HepG2 (cell line): ENCODE measurements around the gene VAC14. TPM values are rescaled to one million over a fixed set of nuclear protein-coding genes. Genes with fewer than 3 reads are reported as not detected.

ENCODE experiments used
- FOSL2 ChIP-seq: sonication (generic); formaldehyde crosslinking; IDR thresholded peaks from 2 replicates; pipeline ENCODE4 v1.4.0; 2020; ENCODE audit warnings: missing genetic modification reagents
- FOXK1 ChIP-seq: sonication (generic); formaldehyde crosslinking; IDR thresholded peaks from 2 replicates; pipeline ENCODE4 v1.4.0; 2020; ENCODE audit warnings: low read depth, missing genetic modification reagents, borderline replicate concordance
- NFYC ChIP-seq: IDR thresholded peaks from 2 replicates; pipeline ENCODE4 v1.6.1; 2016; ENCODE audit warnings: missing genetic modification reagents, missing compliant biosample characterization
- SP140L ChIP-seq: sonication (generic); formaldehyde crosslinking; IDR thresholded peaks from 2 replicates; pipeline ENCODE4 v1.4.0; 2020; ENCODE audit warnings: missing genetic modification reagents, borderline replicate concordance
- SRSF4 ChIP-seq: fragments of 200-400 bp; formaldehyde crosslinking; IDR thresholded peaks from one replicate; pipeline ENCODE4 v1.6.1; 2018; ENCODE audit warnings: mild to moderate bottlenecking, low read depth, low read length, moderate library complexity; ENCODE audit not compliant: poor library complexity, severe bottlenecking
- ZBTB38 ChIP-seq: sonication (generic); formaldehyde crosslinking; IDR thresholded peaks from 2 replicates; pipeline ENCODE4 v1.5.1; 2020; ENCODE audit warnings: mild to moderate bottlenecking, missing genetic modification reagents
- ZKSCAN8 ChIP-seq: IDR thresholded peaks from 2 replicates; pipeline ENCODE4 v1.6.1; 2016; ENCODE audit warnings: borderline replicate concordance, missing genetic modification reagents, missing compliant biosample characterization
- ZNF230 ChIP-seq: sonication (generic); formaldehyde crosslinking; IDR thresholded peaks from 2 replicates; pipeline ENCODE4 v1.4.0; 2020; ENCODE audit warnings: mild to moderate bottlenecking, missing genetic modification reagents
- ZNF333 ChIP-seq: sonication (generic); formaldehyde crosslinking; IDR thresholded peaks from 2 replicates; pipeline ENCODE4 v1.4.0; 2020; ENCODE audit warnings: mild to moderate bottlenecking, missing genetic modification reagents, borderline replicate concordance
- ZNF644 ChIP-seq: IDR thresholded peaks from 2 replicates; pipeline ENCODE4 v1.6.1; 2016; ENCODE audit warnings: low read depth
- ZNF660 ChIP-seq: sonication (generic); formaldehyde crosslinking; IDR thresholded peaks from 2 replicates; pipeline ENCODE4 v1.5.1; 2020; ENCODE audit warnings: mild to moderate bottlenecking, low read depth, missing genetic modification reagents, borderline replicate concordance
- ZNF709 ChIP-seq: sonication (generic); formaldehyde crosslinking; IDR thresholded peaks from 2 replicates; pipeline ENCODE4 v1.5.0; 2020; ENCODE audit warnings: mild to moderate bottlenecking, missing genetic modification reagents
- ZNF816 ChIP-seq: sonication (generic); formaldehyde crosslinking; IDR thresholded peaks from 2 replicates; pipeline ENCODE4 v1.8.0; 2022; ENCODE audit warnings: missing genetic modification reagents, mild to moderate bottlenecking, borderline replicate concordance
- ZNF83 ChIP-seq: sonication (generic); formaldehyde crosslinking; IDR thresholded peaks from 2 replicates; pipeline ENCODE4 v1.4.0; 2020; ENCODE audit warnings: missing genetic modification reagents, mild to moderate bottlenecking, borderline replicate concordance
- polyA plus RNA-seq, 8 experiments: library from polyadenylated mRNA; depleted of rRNA in 3 of 8; stranded (reverse) in 7 of 8; unstranded in 1 of 8; fragments of >200 nt; fragmentation: Illumina TruSeq in 4 of 8; extraction: Trizol in 4 of 8; gene quantifications; 2 replicates each; pipeline versions ENCODE4 v1.2.1 to v1.2.3, GENCODE V29; 2011 to 2016; ENCODE audit warnings: low read depth in 4 of 8, missing spikeins in 1 of 8, mixed read lengths in 1 of 8; ENCODE audit not compliant: insufficient read depth in 1 of 8
- total RNA-seq, 5 experiments: library from RNA; depleted of rRNA; stranded (reverse); fragments of >200 nt; fragmentation: Illumina TruSeq; extraction: Trizol; gene quantifications; 2 replicates each; pipeline ENCODE4 v1.2.3, GENCODE V29; 2016; ENCODE audit warnings: low read depth in 1 of 5
- TF ChIP-seq, protein P1 (sequence below): IDR thresholded peaks from 2 replicates; pipeline ENCODE4 v1.6.1; 2016; ENCODE audit warnings: missing compliant biosample characterization, missing genetic modification reagents, borderline replicate concordance
- TF ChIP-seq, protein P2 (sequence below): sonication (generic); formaldehyde crosslinking; IDR thresholded peaks from 2 replicates; pipeline ENCODE4 v1.4.0; 2020; ENCODE audit warnings: mild to moderate bottlenecking, missing genetic modification reagents
- TF ChIP-seq, protein P3 (sequence below): sonication (generic); formaldehyde crosslinking; IDR thresholded peaks from 2 replicates; pipeline ENCODE4 v1.5.1; 2020; ENCODE audit warnings: missing genetic modification reagents, mild to moderate bottlenecking, borderline replicate concordance
- TF ChIP-seq, protein P4 (sequence below): sonication (generic); formaldehyde crosslinking; IDR thresholded peaks from 2 replicates; pipeline ENCODE4 v1.4.0; 2020; ENCODE audit warnings: missing genetic modification reagents

The VAC14 gene
- total and polyA plus RNA-seq, 2 of the 13 experiments (the other 11 are each of a cell fraction or from before 2014, with no cell fraction given), result 23.5 to 24.6 TPM

GRCh38 chr16:70656065-70656711 is 144.8 kb downstream of the VAC14 start (continued):
- TF ChIP-seq, protein P1, sequence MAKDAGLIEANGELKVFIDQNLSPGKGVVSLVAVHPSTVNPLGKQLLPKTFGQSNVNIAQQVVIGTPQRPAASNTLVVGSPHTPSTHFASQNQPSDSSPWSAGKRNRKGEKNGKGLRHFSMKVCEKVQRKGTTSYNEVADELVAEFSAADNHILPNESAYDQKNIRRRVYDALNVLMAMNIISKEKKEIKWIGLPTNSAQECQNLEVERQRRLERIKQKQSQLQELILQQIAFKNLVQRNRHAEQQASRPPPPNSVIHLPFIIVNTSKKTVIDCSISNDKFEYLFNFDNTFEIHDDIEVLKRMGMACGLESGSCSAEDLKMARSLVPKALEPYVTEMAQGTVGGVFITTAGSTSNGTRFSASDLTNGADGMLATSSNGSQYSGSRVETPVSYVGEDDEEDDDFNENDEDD (CRISPR knock-in tag), result no peak
- TF ChIP-seq ZNF816 (CRISPR knock-in tag) (no peak), ZNF709 (0 out of 2 replicates have a peak, but pooled peaks have one; percentile 14), SRSF4 (no peak), ZNF660 (no peak), ZNF230 (CRISPR knock-in tag) (0 out of 2 replicates have a peak, but pooled peaks have one; percentile 71), ZNF83 (peak; percentile 17; the same call in 1 of the 2 replicates), ZBTB38 (CRISPR knock-in tag) (no peak), FOXK1 (CRISPR knock-in tag) (no peak), ZNF333 (no peak), ZNF644 (no peak), FOSL2 (no peak), SP140L (CRISPR knock-in tag) (no peak), ZKSCAN8 (CRISPR knock-in tag) (no peak), NFYC (CRISPR knock-in tag) (no peak)
- TF ChIP-seq, protein P2, sequence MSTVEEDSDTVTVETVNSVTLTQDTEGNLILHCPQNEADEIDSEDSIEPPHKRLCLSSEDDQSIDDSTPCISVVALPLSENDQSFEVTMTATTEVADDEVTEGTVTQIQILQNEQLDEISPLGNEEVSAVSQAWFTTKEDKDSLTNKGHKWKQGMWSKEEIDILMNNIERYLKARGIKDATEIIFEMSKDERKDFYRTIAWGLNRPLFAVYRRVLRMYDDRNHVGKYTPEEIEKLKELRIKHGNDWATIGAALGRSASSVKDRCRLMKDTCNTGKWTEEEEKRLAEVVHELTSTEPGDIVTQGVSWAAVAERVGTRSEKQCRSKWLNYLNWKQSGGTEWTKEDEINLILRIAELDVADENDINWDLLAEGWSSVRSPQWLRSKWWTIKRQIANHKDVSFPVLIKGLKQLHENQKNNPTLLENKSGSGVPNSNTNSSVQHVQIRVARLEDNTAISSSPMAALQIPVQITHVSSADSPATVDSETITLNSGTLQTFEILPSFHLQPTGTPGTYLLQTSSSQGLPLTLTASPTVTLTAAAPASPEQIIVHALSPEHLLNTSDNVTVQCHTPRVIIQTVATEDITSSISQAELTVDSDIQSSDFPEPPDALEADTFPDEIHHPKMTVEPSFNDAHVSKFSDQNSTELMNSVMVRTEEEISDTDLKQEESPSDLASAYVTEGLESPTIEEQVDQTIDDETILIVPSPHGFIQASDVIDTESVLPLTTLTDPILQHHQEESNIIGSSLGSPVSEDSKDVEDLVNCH (CRISPR knock-in tag), result no peak
- TF ChIP-seq, protein P3, sequence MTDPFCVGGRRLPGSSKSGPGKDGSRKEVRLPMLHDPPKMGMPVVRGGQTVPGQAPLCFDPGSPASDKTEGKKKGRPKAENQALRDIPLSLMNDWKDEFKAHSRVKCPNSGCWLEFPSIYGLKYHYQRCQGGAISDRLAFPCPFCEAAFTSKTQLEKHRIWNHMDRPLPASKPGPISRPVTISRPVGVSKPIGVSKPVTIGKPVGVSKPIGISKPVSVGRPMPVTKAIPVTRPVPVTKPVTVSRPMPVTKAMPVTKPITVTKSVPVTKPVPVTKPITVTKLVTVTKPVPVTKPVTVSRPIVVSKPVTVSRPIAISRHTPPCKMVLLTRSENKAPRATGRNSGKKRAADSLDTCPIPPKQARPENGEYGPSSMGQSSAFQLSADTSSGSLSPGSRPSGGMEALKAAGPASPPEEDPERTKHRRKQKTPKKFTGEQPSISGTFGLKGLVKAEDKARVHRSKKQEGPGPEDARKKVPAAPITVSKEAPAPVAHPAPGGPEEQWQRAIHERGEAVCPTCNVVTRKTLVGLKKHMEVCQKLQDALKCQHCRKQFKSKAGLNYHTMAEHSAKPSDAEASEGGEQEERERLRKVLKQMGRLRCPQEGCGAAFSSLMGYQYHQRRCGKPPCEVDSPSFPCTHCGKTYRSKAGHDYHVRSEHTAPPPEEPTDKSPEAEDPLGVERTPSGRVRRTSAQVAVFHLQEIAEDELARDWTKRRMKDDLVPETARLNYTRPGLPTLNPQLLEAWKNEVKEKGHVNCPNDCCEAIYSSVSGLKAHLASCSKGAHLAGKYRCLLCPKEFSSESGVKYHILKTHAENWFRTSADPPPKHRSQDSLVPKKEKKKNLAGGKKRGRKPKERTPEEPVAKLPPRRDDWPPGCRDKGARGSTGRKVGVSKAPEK (CRISPR knock-in tag), result no peak
- TF ChIP-seq, protein P4, sequence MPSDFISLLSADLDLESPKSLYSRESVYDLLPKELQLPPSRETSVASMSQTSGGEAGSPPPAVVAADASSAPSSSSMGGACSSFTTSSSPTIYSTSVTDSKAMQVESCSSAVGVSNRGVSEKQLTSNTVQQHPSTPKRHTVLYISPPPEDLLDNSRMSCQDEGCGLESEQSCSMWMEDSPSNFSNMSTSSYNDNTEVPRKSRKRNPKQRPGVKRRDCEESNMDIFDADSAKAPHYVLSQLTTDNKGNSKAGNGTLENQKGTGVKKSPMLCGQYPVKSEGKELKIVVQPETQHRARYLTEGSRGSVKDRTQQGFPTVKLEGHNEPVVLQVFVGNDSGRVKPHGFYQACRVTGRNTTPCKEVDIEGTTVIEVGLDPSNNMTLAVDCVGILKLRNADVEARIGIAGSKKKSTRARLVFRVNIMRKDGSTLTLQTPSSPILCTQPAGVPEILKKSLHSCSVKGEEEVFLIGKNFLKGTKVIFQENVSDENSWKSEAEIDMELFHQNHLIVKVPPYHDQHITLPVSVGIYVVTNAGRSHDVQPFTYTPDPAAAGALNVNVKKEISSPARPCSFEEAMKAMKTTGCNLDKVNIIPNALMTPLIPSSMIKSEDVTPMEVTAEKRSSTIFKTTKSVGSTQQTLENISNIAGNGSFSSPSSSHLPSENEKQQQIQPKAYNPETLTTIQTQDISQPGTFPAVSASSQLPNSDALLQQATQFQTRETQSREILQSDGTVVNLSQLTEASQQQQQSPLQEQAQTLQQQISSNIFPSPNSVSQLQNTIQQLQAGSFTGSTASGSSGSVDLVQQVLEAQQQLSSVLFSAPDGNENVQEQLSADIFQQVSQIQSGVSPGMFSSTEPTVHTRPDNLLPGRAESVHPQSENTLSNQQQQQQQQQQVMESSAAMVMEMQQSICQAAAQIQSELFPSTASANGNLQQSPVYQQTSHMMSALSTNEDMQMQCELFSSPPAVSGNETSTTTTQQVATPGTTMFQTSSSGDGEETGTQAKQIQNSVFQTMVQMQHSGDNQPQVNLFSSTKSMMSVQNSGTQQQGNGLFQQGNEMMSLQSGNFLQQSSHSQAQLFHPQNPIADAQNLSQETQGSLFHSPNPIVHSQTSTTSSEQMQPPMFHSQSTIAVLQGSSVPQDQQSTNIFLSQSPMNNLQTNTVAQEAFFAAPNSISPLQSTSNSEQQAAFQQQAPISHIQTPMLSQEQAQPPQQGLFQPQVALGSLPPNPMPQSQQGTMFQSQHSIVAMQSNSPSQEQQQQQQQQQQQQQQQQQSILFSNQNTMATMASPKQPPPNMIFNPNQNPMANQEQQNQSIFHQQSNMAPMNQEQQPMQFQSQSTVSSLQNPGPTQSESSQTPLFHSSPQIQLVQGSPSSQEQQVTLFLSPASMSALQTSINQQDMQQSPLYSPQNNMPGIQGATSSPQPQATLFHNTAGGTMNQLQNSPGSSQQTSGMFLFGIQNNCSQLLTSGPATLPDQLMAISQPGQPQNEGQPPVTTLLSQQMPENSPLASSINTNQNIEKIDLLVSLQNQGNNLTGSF (CRISPR knock-in tag), result no peak
